Upper lobe of left lung (tissue), 6 donors: ENCODE data around the gene CCNT2. TPM values are rescaled to one million over a fixed set of nuclear protein-coding genes. Genes with fewer than 3 reads are reported as not detected.
"Not testable (repeated sequence)": the region's sequence is repeated elsewhere in the genome, so short reads cannot be mapped to it uniquely, and the experiment has no call there.

Source experiments
- ATAC-seq, 2 donors: fragments of 200-7000 bp; cut with Tn5 transposase; one replicate each; pipeline ENCODE4 v1.9.1; 2022; ENCODE audit warnings: mild to moderate bottlenecking in 2 of 2, moderate library complexity in 2 of 2; ENCODE audit not compliant: low FRiP score in 2 of 2
- DNase-seq, 2 donors: peaks; one replicate each; pipeline ENCODE4 v3.0.0-alpha.2; 2019 to 2020
- H3K27ac ChIP-seq, 4 donors: fragments of 200-600 bp; sonication (generic); one replicate each; pipeline ENCODE4 v1.5.1; 2016 to 2019
- H3K27me3 ChIP-seq, 4 donors: fragments of 200-600 bp; sonication (generic); one replicate each; pipeline ENCODE4 v1.5.1; 2017 to 2019
- H3K36me3 ChIP-seq, 4 donors: fragments of 200-600 bp; sonication (generic); one replicate each; pipeline ENCODE4 v1.5.1; 2016 to 2019
- H3K4me1 ChIP-seq, 4 donors: fragments of 200-600 bp; sonication (generic); one replicate each; pipeline ENCODE4 v1.5.1; 2018 to 2019
- H3K4me3 ChIP-seq, 4 donors: fragments of 200-600 bp; sonication (generic); one replicate each; pipeline ENCODE4 v1.5.1; 2017 to 2019; ENCODE audit warnings: mild to moderate bottlenecking in 2 of 4, moderate library complexity in 1 of 4
- H3K9me3 ChIP-seq, 4 donors: fragments of 200-600 bp; sonication (generic); one replicate each; pipeline ENCODE4 v1.5.1; 2018 to 2019
- EP300 ChIP-seq, 4 donors: sonication (generic); formaldehyde crosslinking; IDR thresholded peaks; one replicate each; pipeline ENCODE4 v1.5.1; 2017; ENCODE audit warnings: antibody characterized with exemption in 4 of 4, control low read depth in 2 of 4
- POLR2A ChIP-seq, 4 donors: fragments of 450-650 bp; IDR thresholded peaks; one replicate each; pipeline ENCODE4 v1.5.1; 2016 to 2017; ENCODE audit warnings: antibody characterized with exemption in 4 of 4, mild to moderate bottlenecking in 2 of 4
- POLR2AphosphoS5 ChIP-seq, 2 donors: sonication (generic); formaldehyde crosslinking; IDR thresholded peaks; one replicate each; pipeline ENCODE4 v1.5.1; 2017; ENCODE audit warnings: antibody characterized with exemption in 2 of 2
- WGBS, 2 donors: methylation state at CpG; one replicate each; pipeline ENCODE4 v1.1.5; 2017 to 2018; 5-methylcytosine and 5-hydroxymethylcytosine counted together
- total RNA-seq, 6 donors: library from RNA; depleted of rRNA in 4 of 6; stranded (reverse); fragments of >200 nt in 4 of 6; gene quantifications; one replicate each; pipeline versions ENCODE4 v1.1.0 to v1.2.1, GENCODE V29; 2016 to 2021
- TF ChIP-seq, protein P1 (sequence below), 6 experiments: fragments of 450-650 bp in 4 of 6; fragments of 200-600 bp in 2 of 6; sonication (generic) in 2 of 6; IDR thresholded peaks; one replicate each; pipeline ENCODE4 v1.5.1; 2016 to 2019; ENCODE audit warnings: antibody characterized with exemption in 6 of 6
- donor health status: DM: no; HTN: no; CAD: no; lungs with moderate emphysema.
- donor health status: DM: no; HTN: yes; CAD: no; lungs with severe emphysema.

The CCNT2 gene
- total RNA-seq, 6 donors from 2014 or later = 15.9 to 56.9 (median 32.2) TPM

DNA sequence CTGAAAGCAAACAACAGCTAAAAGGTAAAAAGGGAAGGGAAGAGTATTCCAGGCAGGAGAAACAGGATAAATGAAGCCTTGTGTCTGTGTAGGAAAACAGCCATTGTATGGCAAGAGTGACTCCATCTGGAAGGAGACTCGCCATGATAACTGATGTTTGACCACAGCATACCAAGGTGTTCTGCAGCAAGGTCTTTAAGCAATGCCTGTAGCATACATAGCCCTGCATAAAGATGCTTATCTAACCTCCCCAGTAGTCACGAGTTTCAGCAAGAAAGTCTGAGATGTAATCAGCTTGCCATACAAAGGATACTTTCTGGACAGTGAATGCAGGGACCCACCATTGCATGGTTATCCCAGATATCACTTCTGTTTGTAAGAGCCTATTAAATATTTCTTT is 11.9 kb upstream of the CCNT2 start:
- no peak overlapping the region for H3K4me3 ChIP-seq
- DNase-seq = no peak
- WGBS, 2 donors = 68 to 77% methylated on average over 2 of the region's 2 CpGs
- H3K4me1 ChIP-seq = peaks cover 0 to 7% (median 0%) of the 10 kb centered on the region in 4 donors
- TF ChIP-seq, protein P1, sequence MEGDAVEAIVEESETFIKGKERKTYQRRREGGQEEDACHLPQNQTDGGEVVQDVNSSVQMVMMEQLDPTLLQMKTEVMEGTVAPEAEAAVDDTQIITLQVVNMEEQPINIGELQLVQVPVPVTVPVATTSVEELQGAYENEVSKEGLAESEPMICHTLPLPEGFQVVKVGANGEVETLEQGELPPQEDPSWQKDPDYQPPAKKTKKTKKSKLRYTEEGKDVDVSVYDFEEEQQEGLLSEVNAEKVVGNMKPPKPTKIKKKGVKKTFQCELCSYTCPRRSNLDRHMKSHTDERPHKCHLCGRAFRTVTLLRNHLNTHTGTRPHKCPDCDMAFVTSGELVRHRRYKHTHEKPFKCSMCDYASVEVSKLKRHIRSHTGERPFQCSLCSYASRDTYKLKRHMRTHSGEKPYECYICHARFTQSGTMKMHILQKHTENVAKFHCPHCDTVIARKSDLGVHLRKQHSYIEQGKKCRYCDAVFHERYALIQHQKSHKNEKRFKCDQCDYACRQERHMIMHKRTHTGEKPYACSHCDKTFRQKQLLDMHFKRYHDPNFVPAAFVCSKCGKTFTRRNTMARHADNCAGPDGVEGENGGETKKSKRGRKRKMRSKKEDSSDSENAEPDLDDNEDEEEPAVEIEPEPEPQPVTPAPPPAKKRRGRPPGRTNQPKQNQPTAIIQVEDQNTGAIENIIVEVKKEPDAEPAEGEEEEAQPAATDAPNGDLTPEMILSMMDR (IDR thresholded peaks at IDR 0.05) = no peak
- no peak for TF ChIP-seq EP300 (IDR thresholded peaks at IDR 0.05)
- no peak for TF ChIP-seq POLR2AphosphoS5 (IDR thresholded peaks at IDR 0.05)
- TF ChIP-seq POLR2A (IDR thresholded peaks at IDR 0.05) = no peak
- no peaks in the 10 kb centered on the region for H3K36me3 ChIP-seq
- H3K9me3 ChIP-seq = no peaks in the 10 kb centered on the region
- no peaks in the 10 kb centered on the region for H3K27me3 ChIP-seq
- H3K27ac ChIP-seq = no peak overlapping the region
- no peak for ATAC-seq

DNA sequence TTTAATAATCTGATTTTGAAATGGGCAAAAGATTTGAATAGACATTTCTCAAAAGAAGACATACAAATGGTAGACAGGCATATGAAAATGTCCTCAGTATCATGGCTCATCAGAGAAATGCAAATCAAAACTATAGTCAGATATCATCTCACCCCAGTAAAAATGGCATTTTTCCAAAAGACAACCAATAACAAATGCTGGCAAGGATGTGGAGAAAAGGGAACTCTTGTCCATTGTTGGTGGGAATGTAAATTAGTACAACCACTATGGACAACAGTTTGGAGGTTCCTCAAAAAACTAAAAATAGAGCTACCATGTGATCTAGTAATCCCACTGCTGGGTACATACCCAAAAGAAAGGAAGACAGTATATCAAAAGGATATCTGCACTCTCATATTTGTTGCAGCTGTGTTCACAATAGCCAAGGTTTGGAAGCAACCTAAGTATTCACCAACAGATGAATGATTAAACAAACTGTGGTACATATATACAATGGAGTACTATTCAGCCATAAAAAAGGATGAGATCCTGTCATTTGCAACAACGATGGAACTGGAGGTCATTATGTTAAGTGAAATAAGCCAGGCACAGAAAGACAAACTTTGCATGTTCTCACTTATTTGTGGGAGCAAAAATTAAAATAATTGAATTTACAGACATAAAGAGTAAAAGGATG is 11.0 kb upstream of the CCNT2 start:
- H3K27me3 ChIP-seq, H3K4me3 ChIP-seq, H3K9me3 ChIP-seq, ATAC-seq, DNase-seq, H3K27ac ChIP-seq, H3K4me1 ChIP-seq, H3K36me3 ChIP-seq: not testable (repeated sequence)
- WGBS, 2 donors = 84 to 86% methylated on average over 1 of the region's 1 CpG

DNA sequence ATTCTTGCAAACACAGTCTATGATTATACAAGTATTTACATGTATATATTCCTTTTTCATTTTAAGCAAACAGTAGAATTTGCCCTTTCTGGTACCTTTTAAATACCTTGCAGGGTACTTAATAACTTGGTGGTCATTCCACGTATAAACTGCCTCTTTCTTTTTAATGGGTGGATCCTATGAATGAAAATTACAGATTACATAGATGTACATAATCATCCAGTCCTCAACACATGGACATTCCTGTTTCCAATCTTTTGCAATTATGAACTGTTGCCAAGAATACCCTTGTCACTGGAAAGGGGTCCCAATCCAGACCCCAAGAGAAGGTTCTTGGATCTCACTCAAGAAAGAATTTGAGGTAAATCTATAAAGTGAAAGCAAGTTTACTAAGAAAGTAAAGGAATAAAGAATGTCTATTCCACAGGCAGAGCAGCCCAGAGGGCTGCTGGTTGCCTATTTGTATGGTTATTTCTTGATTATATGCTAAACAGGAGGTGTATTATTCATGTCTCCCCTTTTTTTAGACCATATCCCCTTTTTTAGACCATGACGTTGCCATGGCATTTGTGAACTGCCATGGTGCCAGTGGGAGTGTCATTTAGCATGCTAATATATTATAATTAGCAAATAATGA is 7.7 kb upstream of the CCNT2 start:
- Histone ChIP-seq H3K4me1 (no peaks in the 10 kb centered on the region), H3K9me3 (no peaks in the 10 kb centered on the region), H3K36me3 (no peaks in the 10 kb centered on the region), H3K27ac (no peak overlapping the region), H3K27me3 (no peaks in the 10 kb centered on the region), H3K4me3 (no peak overlapping the region)
- DNase-seq = no peak
- ATAC-seq = no peak
- TF ChIP-seq EP300 (IDR thresholded peaks at IDR 0.05) = no peak
- TF ChIP-seq, protein P1 (IDR thresholded peaks at IDR 0.05) = no peak
- WGBS, 2 donors = 75 to 87% methylated on average over 2 of the region's 2 CpGs

DNA sequence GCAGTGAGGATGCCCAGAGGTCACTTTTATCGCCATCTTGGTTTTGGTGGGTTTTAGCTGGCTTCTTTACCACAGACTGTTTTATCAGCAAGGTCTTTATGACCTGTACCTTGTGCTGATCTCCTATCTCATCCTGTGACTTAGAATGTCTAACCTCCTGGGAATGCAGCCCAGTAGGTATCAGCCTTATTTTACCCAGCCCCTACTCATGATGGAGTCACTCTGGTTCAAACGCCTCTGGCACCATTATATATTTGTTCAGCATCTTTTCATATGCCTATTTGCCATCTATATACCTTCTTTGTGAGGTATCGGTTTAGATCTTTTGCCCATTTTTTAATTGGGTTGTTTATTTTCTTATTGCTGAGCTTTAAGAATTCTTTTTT is 7.2 kb upstream of the CCNT2 start:
- Histone ChIP-seq H3K9me3 (no peaks in the 10 kb centered on the region), H3K27me3 (no peaks in the 10 kb centered on the region), H3K4me3 (no peak overlapping the region), H3K27ac (no peak overlapping the region), H3K36me3 (no peaks in the 10 kb centered on the region), H3K4me1 (no peaks in the 10 kb centered on the region)
- DNase-seq (no peak), ATAC-seq (no peak)
- TF ChIP-seq, protein P1 (IDR thresholded peaks at IDR 0.05) = no peak
- TF ChIP-seq EP300 (IDR thresholded peaks at IDR 0.05) (no peak), POLR2A (IDR thresholded peaks at IDR 0.05) (no peak), POLR2AphosphoS5 (IDR thresholded peaks at IDR 0.05) (no peak)
- WGBS, 2 donors = 91% methylated on average over 3 of the region's 3 CpGs

DNA sequence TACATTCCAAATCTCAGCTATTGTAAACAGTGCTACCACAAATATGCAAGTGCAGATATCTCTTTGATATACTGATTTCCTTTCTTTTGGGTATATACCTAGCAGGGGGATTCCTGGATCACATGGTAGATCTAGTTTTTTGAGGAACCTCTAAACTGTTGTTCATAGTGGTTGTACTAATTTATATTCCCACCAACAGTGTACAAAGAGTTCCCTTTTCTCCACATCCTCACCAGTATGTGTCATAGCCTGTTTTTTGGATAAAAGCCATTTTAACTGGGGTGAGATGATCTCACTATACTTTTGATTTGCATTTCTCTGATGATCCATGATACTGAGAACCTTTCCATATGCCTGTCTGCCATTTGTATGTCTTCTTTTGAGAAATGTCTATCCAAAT is 6.3 kb upstream of the CCNT2 start:
- TF ChIP-seq POLR2AphosphoS5 (IDR thresholded peaks at IDR 0.05) (no peak), EP300 (IDR thresholded peaks at IDR 0.05) (no peak), POLR2A (IDR thresholded peaks at IDR 0.05) (no peak)
- TF ChIP-seq, protein P1 (IDR thresholded peaks at IDR 0.05) = no peak
- Histone ChIP-seq H3K27ac (no peak overlapping the region), H3K36me3 (no peaks in the 10 kb centered on the region), H3K9me3 (no peaks in the 10 kb centered on the region), H3K27me3 (no peaks in the 10 kb centered on the region), H3K4me3 (no peak overlapping the region), H3K4me1 (peaks cover 3 to 6% (median 4%) of the 10 kb centered on the region in 4 donors)
- ATAC-seq = peak in 1 of 2 donors; percentile 28
- no peak for DNase-seq
